ENCODE measurements around the gene TMEM132C.

Gene TMEM132C

GRCh38 chr12:128712622-128713021, 445.7 kb downstream of the TMEM132C start:
- TF ChIP-seq USF1 (IDR thresholded peaks at IDR 0.05) (no peak), CEBPB (IDR thresholded peaks at IDR 0.05) (no peak), NFIC (IDR thresholded peaks at IDR 0.05) (no peak), REST (IDR thresholded peaks at IDR 0.05; ENCODE audit: low read depth) (no peak), EP300 (IDR thresholded peaks at IDR 0.05; ENCODE audit: borderline replicate concordance) (no peak), TCF12 (IDR thresholded peaks at IDR 0.05; ENCODE audit: low read depth) (no peak)

GRCh38 chr12:128715485-128715884, 448.5 kb downstream of the TMEM132C start:
- TF ChIP-seq ZBTB7A (IDR thresholded peaks at IDR 0.05; ENCODE audit: low read depth): no peak
- no peak for TF ChIP-seq REST (IDR thresholded peaks at IDR 0.05; ENCODE audit: low read depth)
- TF ChIP-seq TAF1 (IDR thresholded peaks at IDR 0.05; ENCODE audit: low read depth): no peak
- TF ChIP-seq MAX (IDR thresholded peaks at IDR 0.05): no peak
- TF ChIP-seq EP300 (IDR thresholded peaks at IDR 0.05; ENCODE audit: borderline replicate concordance): no peak
- no peak for TF ChIP-seq RAD21 (IDR thresholded peaks at IDR 0.05; ENCODE audit: low read depth)
- no peak for TF ChIP-seq NFIC (IDR thresholded peaks at IDR 0.05)
- TF ChIP-seq YY1 (IDR thresholded peaks at IDR 0.05; ENCODE audit: low read depth): no peak
- no peak for TF ChIP-seq TCF12 (IDR thresholded peaks at IDR 0.05; ENCODE audit: low read depth)
- no peak for TF ChIP-seq CREB1 (IDR thresholded peaks at IDR 0.05; ENCODE audit: low read depth)
- no peak for TF ChIP-seq CEBPB (IDR thresholded peaks at IDR 0.05)

GRCh38 chr12:128724468-128725046, 457.6 kb downstream of the TMEM132C start:
- no peak for TF ChIP-seq RAD21 (IDR thresholded peaks at IDR 0.05; ENCODE audit: low read depth)
- no peak for TF ChIP-seq CEBPB (IDR thresholded peaks at IDR 0.05)
- TF ChIP-seq EP300 (IDR thresholded peaks at IDR 0.05; ENCODE audit: borderline replicate concordance): no peak
- no peak for TF ChIP-seq FOXM1 (IDR thresholded peaks at IDR 0.05; ENCODE audit: borderline replicate concordance, low read depth)
- no peak for TF ChIP-seq TCF12 (IDR thresholded peaks at IDR 0.05; ENCODE audit: low read depth)

GRCh38 chr12:128726886-128727285, 459.9 kb downstream of the TMEM132C start:
- TF ChIP-seq NFIC (IDR thresholded peaks at IDR 0.05): no peak
- no peak for TF ChIP-seq CEBPB (IDR thresholded peaks at IDR 0.05)
- TF ChIP-seq FOXM1 (IDR thresholded peaks at IDR 0.05; ENCODE audit: borderline replicate concordance, low read depth): no peak
- no peak for TF ChIP-seq RAD21 (IDR thresholded peaks at IDR 0.05; ENCODE audit: low read depth)
- TF ChIP-seq TCF12 (IDR thresholded peaks at IDR 0.05; ENCODE audit: low read depth): no peak
- TF ChIP-seq REST (IDR thresholded peaks at IDR 0.05; ENCODE audit: low read depth): no peak
- no peak for TF ChIP-seq USF1 (IDR thresholded peaks at IDR 0.05)
- TF ChIP-seq MAX (IDR thresholded peaks at IDR 0.05): no peak
- no peak for TF ChIP-seq TAF1 (IDR thresholded peaks at IDR 0.05; ENCODE audit: low read depth)
- TF ChIP-seq TEAD4 (IDR thresholded peaks at IDR 0.05): no peak
- no peak for TF ChIP-seq EP300 (IDR thresholded peaks at IDR 0.05; ENCODE audit: borderline replicate concordance)
- no peak for TF ChIP-seq YY1 (IDR thresholded peaks at IDR 0.05; ENCODE audit: low read depth)
- no peak for TF ChIP-seq CREB1 (IDR thresholded peaks at IDR 0.05; ENCODE audit: low read depth)
- no peak for TF ChIP-seq ZBTB7A (IDR thresholded peaks at IDR 0.05; ENCODE audit: low read depth)
- TF ChIP-seq EGR1 (IDR thresholded peaks at IDR 0.05): no peak

- TF ChIP-seq YY1 (IDR thresholded peaks at IDR 0.05; ENCODE audit: low read depth): no peak
Observed at GRCh38 chr12:128727461-128727860, 460.5 kb downstream of the TMEM132C start.

Measured in Ishikawa (cell line).